ENCODE measurements around the gene CTU2.

DNA sequence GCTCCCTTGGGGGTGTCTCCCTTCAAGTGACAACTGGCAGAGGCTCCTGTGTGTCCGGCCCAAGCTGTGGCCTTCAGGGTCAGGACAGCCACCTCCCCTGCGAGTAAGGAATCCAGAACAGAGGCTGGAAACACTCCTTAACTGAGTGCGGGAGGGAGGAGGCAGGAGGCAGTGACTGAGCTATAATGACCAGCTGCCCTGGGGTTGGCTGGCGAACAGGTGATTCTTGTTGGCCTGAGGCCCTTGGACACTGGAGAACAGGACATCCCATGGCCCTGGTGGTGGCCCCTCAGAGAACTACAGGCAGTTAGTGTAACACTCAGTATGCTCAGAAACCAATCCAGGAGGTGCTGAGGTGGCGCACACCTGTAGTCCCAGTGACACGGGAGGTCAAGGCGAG, 10.6 kb upstream of the CTU2 start:
- no peak for TF ChIP-seq PPARA (CRISPR knock-in tag; IDR thresholded peaks at IDR 0.05; ENCODE audit: borderline replicate concordance)
- TF ChIP-seq RARB (CRISPR knock-in tag; IDR thresholded peaks at IDR 0.05): no peak
- TF ChIP-seq ZFP30 (CRISPR knock-in tag; IDR thresholded peaks at IDR 0.05): no peak
- no peak for TF ChIP-seq ISL1 (CRISPR knock-in tag; IDR thresholded peaks at IDR 0.05)
- no peak for TF ChIP-seq ZNF565 (CRISPR knock-in tag; conservative IDR thresholded peaks at IDR 0.05; ENCODE audit: low read depth)
- no peak for TF ChIP-seq OSR1 (CRISPR knock-in tag; IDR thresholded peaks at IDR 0.05)
- no peak for TF ChIP-seq ZNF70 (CRISPR knock-in tag; IDR thresholded peaks at IDR 0.05)
- TF ChIP-seq, protein P1, sequence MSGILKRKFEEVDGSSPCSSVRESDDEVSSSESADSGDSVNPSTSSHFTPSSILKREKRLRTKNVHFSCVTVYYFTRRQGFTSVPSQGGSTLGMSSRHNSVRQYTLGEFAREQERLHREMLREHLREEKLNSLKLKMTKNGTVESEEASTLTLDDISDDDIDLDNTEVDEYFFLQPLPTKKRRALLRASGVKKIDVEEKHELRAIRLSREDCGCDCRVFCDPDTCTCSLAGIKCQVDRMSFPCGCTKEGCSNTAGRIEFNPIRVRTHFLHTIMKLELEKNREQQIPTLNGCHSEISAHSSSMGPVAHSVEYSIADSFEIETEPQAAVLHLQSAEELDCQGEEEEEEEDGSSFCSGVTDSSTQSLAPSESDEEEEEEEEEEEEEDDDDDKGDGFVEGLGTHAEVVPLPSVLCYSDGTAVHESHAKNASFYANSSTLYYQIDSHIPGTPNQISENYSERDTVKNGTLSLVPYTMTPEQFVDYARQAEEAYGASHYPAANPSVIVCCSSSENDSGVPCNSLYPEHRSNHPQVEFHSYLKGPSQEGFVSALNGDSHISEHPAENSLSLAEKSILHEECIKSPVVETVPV (CRISPR knock-in tag; IDR thresholded peaks at IDR 0.05): no peak
- TF ChIP-seq TCF4 (CRISPR knock-in tag; IDR thresholded peaks at IDR 0.05; ENCODE audit: borderline replicate concordance): no peak
- TF ChIP-seq ZFP3 (CRISPR knock-in tag; IDR thresholded peaks at IDR 0.05): no peak
- TF ChIP-seq GLIS3 (CRISPR knock-in tag; IDR thresholded peaks at IDR 0.05): no peak
- TF ChIP-seq, protein P2, sequence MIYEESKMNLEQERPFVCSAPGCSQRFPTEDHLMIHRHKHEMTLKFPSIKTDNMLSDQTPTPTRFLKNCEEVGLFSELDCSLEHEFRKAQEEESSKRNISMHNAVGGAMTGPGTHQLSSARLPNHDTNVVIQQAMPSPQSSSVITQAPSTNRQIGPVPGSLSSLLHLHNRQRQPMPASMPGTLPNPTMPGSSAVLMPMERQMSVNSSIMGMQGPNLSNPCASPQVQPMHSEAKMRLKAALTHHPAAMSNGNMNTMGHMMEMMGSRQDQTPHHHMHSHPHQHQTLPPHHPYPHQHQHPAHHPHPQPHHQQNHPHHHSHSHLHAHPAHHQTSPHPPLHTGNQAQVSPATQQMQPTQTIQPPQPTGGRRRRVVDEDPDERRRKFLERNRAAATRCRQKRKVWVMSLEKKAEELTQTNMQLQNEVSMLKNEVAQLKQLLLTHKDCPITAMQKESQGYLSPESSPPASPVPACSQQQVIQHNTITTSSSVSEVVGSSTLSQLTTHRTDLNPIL (CRISPR knock-in tag; IDR thresholded peaks at IDR 0.05; ENCODE audit: low read depth): no peak
- no peak for TF ChIP-seq SNAI2 (CRISPR knock-in tag; IDR thresholded peaks at IDR 0.05)
- TF ChIP-seq, protein P3, sequence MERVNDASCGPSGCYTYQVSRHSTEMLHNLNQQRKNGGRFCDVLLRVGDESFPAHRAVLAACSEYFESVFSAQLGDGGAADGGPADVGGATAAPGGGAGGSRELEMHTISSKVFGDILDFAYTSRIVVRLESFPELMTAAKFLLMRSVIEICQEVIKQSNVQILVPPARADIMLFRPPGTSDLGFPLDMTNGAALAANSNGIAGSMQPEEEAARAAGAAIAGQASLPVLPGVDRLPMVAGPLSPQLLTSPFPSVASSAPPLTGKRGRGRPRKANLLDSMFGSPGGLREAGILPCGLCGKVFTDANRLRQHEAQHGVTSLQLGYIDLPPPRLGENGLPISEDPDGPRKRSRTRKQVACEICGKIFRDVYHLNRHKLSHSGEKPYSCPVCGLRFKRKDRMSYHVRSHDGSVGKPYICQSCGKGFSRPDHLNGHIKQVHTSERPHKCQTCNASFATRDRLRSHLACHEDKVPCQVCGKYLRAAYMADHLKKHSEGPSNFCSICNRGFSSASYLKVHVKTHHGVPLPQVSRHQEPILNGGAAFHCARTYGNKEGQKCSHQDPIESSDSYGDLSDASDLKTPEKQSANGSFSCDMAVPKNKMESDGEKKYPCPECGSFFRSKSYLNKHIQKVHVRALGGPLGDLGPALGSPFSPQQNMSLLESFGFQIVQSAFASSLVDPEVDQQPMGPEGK (CRISPR knock-in tag; IDR thresholded peaks at IDR 0.05; ENCODE audit: borderline replicate concordance): no peak
